Effector memory CD8-positive, alpha-beta T cell (primary cell): Measurements from ENCODE around the gene GMEB2.
"Not testable (repeated sequence)": the region's sequence is repeated elsewhere in the genome, so short reads cannot be mapped to it uniquely, and the experiment has no call there.

ENCODE experiments used
- ATAC-seq: fragments of 150-1000 bp; cut with Tn5 transposase; replicated peaks from 2 replicates; pipeline ENCODE4 v1.10.0; 2021; ENCODE audit warnings: mild to moderate bottlenecking, moderate library complexity
- DNase-seq, 3 experiments: peaks; one replicate each; pipeline ENCODE4 v3.0.0; 2021
- H3K27ac Mint-ChIP-seq, 2 donors: one replicate each; pipeline ENCODE4 v1.8.0; 2022; ENCODE audit warnings: mild to moderate bottlenecking in 2 of 2, mixed read lengths in 2 of 2, moderate library complexity in 2 of 2
- H3K27me3 Mint-ChIP-seq, 2 donors: one replicate each; pipeline ENCODE4 v1.8.0; 2022; ENCODE audit warnings: mixed read lengths in 2 of 2
- H3K36me3 Mint-ChIP-seq: one replicate; pipeline ENCODE4 v1.8.0; 2022; ENCODE audit warnings: mild to moderate bottlenecking, moderate library complexity, mixed read lengths; ENCODE audit not compliant: insufficient read depth
- H3K4me1 Mint-ChIP-seq, 2 donors: one replicate each; pipeline ENCODE4 v1.8.0; 2022; ENCODE audit warnings: low read depth in 2 of 2, mixed read lengths in 2 of 2
- H3K4me3 Mint-ChIP-seq, 2 donors: one replicate each; pipeline ENCODE4 v1.8.0; 2022; ENCODE audit warnings: mild to moderate bottlenecking in 2 of 2, mixed read lengths in 2 of 2, moderate library complexity in 2 of 2
- H3K9me3 Mint-ChIP-seq, 2 donors: one replicate each; pipeline ENCODE4 v1.8.0; 2022; ENCODE audit warnings: mixed read lengths in 2 of 2
- total RNA-seq, 9 experiments: gene quantifications; one replicate each; lab custom pipeline; 2026; lab: John Stamatoyannopoulos, UW

Gene GMEB2, protein sequence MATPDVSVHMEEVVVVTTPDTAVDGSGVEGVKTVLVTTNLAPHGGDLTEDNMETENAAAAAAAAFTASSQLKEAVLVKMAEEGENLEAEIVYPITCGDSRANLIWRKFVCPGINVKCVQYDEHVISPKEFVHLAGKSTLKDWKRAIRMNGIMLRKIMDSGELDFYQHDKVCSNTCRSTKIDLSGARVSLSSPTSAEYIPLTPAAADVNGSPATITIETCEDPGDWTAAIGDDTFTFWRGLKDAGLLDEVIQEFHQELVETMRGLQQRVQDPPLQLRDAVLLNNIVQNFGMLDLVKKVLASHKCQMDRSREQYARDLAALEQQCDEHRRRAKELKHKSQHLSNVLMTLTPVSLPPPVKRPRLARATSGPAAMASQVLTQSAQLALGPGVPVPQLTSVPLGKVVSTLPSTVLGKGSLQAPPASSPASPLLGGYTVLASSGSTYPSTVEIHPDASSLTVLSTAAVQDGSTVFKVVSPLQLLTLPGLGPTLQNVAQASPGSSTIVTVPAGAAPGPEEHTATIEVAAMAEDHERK
- total RNA-seq, result 35.3 to 73.2 (median 38.8) reads per million in 9 experiments

DNA sequence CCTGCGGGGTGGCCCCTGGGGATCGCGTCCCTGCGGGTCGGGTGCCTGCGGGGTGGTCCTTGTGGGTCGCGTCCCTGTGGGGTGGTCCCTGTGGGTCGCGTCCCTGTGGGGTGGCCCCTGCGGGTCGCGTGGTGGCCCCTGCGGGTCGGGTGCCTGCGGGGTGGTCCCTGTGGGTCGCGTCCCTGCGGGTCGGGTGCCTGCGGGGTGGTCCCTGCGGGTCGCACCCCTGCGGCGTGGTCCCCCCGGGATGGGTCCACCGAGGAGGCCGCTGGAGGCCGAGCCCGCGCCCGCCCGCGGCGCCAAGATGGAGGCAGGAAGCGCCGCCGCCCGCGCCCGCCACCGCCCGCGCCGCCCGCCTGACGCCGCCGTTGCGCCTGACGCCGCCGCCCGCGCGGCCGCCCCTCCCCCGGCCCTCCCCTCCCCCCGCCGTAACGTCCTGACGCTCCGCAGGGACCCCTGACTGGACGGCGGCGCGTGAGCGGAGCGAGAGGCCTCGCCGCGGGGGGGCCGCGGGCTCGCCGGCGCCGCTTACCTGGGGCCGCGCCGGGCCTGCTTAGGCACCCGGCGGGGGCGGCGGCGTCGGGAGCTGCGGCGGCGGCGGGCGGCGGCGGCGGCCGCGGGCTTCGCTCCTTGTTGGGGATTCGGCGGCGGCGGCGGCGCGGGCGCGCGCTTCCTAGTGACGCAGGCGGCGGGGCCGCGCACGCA, at the start of gene GMEB2:
Gene GMEB2 (minus strand): TSS at position 678 of the 705 bp plus-strand sequence. CDS start 7,704 bp downstream, outside the sequence.
- Mint-ChIP-seq H3K36me3 (peaks cover 33% of the 10 kb centered on the region), H3K9me3 (no peaks in the 10 kb centered on the region), H3K4me1 (peaks cover 27 to 32% of the 10 kb centered on the region in 2 donors), H3K27ac (peak within 1 kb of the TSS; percentile 93 to 94), H3K4me3 (peak within 1 kb of the TSS; percentile 91 to 98), H3K27me3 (no peaks in the 10 kb centered on the region)
- peak; percentile 43 for ATAC-seq
- DNase-seq, result peak in 2 of 3 experiments; percentile 34 to 50

GRCh38 chr20:63675681-63676368, 48.9 kb upstream of the GMEB2 start:
- Mint-ChIP-seq H3K4me3 (no peak overlapping the region), H3K9me3 (no peaks in the 10 kb centered on the region)

DNA sequence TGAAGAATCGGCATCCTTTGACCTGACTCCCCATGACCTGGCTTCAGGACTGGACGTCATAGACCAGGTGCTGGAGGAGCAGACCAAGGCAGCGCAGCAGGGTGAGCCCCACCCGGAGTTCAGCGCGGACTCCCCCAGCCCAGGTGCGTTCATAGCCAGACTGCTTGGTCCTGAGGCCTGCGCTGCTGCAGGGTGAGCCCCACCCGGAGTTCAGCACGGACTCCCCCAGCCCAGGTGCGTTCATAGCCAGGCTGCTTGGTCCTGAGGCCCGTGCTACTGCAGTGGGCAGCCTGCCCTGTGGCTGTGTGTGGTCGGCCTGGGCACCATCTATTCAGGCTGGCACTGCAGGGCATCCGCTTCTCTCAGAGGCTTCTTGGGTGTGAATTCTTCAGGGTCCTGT, 47.0 kb upstream of the GMEB2 start:
- Mint-ChIP-seq H3K36me3 (peaks cover 11% of the 10 kb centered on the region), H3K9me3 (no peaks in the 10 kb centered on the region), H3K27ac (no peak overlapping the region), H3K4me3 (no peak overlapping the region), H3K27me3 (no peaks in the 10 kb centered on the region), H3K4me1 (no peaks in the 10 kb centered on the region)
- ATAC-seq (no peak), DNase-seq (no peak)

More at GRCh38 chr20:63675681-63676368, 48.9 kb upstream of the GMEB2 start:
- peaks cover 15% of the 10 kb centered on the region for H3K36me3 Mint-ChIP-seq
- H3K27me3 Mint-ChIP-seq, result no peaks in the 10 kb centered on the region
- H3K27ac Mint-ChIP-seq, result no peak overlapping the region
- ATAC-seq (no peak), DNase-seq (no peak)
- H3K4me1 Mint-ChIP-seq, result no peaks in the 10 kb centered on the region

- no peak overlapping the region for H3K27ac Mint-ChIP-seq
- peaks cover 9% of the 10 kb centered on the region for H3K36me3 Mint-ChIP-seq
- no peak for DNase-seq
- no peaks in the 10 kb centered on the region for H3K9me3 Mint-ChIP-seq
- H3K27me3 Mint-ChIP-seq, result no peaks in the 10 kb centered on the region
- H3K4me3 Mint-ChIP-seq, result no peak overlapping the region
- no peaks in the 10 kb centered on the region for H3K4me1 Mint-ChIP-seq
- ATAC-seq, result no peak
Observed at GRCh38 chr20:63672666-63673065, 45.8 kb upstream of the GMEB2 start.

GRCh38 chr20:63671695-63672094, 44.8 kb upstream of the GMEB2 start:
- not testable (repeated sequence) for H3K27ac Mint-ChIP-seq, H3K4me3 Mint-ChIP-seq, ATAC-seq, H3K4me1 Mint-ChIP-seq, H3K9me3 Mint-ChIP-seq, DNase-seq, H3K27me3 Mint-ChIP-seq
- peaks cover 14% of the 10 kb centered on the region for H3K36me3 Mint-ChIP-seq

DNA sequence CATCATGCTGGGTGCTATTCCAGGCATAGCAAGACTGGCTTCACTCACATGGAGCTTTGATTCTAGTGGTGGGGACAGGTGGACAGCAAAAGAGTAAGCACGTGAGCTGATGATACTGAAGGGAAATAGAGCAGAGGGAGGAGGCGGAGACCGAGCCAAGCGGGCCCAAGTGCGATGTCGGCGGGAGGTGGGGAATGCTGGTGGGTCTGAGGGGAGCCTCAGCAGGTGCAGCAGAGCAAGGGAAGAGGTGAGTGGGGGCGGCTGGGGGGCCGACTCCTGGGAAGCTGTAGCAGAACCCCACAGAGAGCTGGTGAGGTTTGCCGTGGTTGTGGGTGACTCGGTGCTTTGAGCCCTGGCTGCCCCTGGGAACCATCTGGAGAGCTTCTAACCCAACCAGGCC, 41.5 kb upstream of the GMEB2 start:
- Mint-ChIP-seq H3K27ac (no peak overlapping the region), H3K36me3 (peaks cover 15% of the 10 kb centered on the region), H3K4me3 (no peak overlapping the region), H3K27me3 (no peaks in the 10 kb centered on the region), H3K9me3 (no peaks in the 10 kb centered on the region), H3K4me1 (no peaks in the 10 kb centered on the region)
- DNase-seq (no peak), ATAC-seq (no peak)

DNA sequence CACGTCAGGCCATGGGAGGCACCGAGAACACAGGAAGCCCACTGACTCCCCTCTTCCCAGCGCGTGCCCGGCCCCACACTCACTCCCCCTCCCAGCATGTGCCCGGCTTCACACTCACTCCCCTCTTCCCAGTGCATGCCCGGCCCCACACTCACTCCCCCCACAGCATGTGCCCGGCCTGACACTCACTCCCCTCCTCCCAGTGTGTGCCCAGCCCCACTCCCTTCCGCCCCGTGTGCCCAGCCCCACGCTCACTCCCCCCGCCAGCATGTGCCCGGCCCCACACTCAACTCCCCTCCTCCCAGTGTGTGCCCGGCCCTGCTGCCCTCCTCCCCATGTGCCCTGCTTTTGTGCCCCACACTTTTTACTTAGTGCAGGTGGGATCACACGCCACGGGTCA, 41.0 kb upstream of the GMEB2 start:
- no peaks in the 10 kb centered on the region for H3K27me3 Mint-ChIP-seq
- H3K4me3 Mint-ChIP-seq, result no peak overlapping the region
- no peak for ATAC-seq

GRCh38 chr20:63665708-63666107, 38.8 kb upstream of the GMEB2 start:
- DNase-seq, result no peak
- ATAC-seq, result no peak
- Mint-ChIP-seq H3K4me1 (no peaks in the 10 kb centered on the region), H3K4me3 (no peak overlapping the region), H3K36me3 (peaks cover 16% of the 10 kb centered on the region), H3K27ac (peak overlapping the region in 1 of 2 donors; percentile 82), H3K9me3 (no peaks in the 10 kb centered on the region), H3K27me3 (no peaks in the 10 kb centered on the region)

More for the DNA sequence above, 41.0 kb upstream of the GMEB2 start:
- no peaks in the 10 kb centered on the region for H3K4me1 Mint-ChIP-seq
- H3K27ac Mint-ChIP-seq, result no peak overlapping the region
- H3K36me3 Mint-ChIP-seq, result peaks cover 15% of the 10 kb centered on the region
- H3K9me3 Mint-ChIP-seq, result no peaks in the 10 kb centered on the region
- DNase-seq, result no peak

GRCh38 chr20:63664861-63665594, 38.1 kb upstream of the GMEB2 start:
- Mint-ChIP-seq H3K36me3 (peaks cover 16% of the 10 kb centered on the region), H3K4me1 (peaks cover 2 to 6% of the 10 kb centered on the region in 2 donors), H3K4me3 (no peak overlapping the region), H3K27me3 (no peaks in the 10 kb centered on the region), H3K27ac (no peak overlapping the region), H3K9me3 (no peaks in the 10 kb centered on the region)
- DNase-seq (no peak), ATAC-seq (no peak)

DNA sequence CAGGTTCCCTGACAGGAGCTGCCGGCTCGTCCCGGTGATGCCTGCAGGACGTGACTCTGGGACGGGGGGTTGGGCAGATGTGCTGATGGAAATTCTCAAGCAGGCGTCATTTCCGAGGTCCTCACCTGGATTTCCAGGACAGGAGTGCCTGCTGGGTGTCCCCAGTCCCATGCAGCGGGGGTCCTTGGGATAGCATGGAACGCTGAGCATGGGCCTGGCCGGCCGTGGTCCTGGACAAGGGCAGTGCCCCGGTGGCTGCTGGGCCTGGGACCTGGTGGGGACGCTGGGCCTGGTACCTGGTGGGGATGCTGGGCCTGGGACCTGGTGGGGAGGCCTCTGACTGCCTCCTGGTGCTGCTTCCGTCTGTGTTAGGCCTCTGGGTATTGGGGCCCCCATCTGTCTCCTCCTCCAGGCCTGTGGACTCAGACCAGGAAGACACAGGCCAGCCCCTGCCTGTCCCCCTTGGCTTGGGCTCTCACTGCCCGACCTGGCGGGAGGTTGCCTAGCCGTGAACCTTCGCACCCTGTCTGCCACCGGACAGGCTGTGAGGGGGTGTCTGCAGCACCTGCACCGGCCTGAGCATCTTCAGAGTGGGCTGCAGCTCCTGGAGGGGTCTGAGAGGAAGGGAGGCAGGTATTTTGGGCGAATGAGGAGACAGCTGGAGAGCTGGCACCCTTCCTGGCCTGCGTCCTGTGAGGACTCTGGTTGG, 37.4 kb upstream of the GMEB2 start:
- no peak overlapping the region for H3K27ac Mint-ChIP-seq
- no peak for DNase-seq
- H3K4me3 Mint-ChIP-seq, result no peak overlapping the region
- ATAC-seq, result no peak
- H3K27me3 Mint-ChIP-seq, result no peaks in the 10 kb centered on the region
- H3K9me3 Mint-ChIP-seq, result no peaks in the 10 kb centered on the region
- peaks cover 16% of the 10 kb centered on the region for H3K36me3 Mint-ChIP-seq
- peaks cover 7 to 13% of the 10 kb centered on the region in 2 donors for H3K4me1 Mint-ChIP-seq

- Mint-ChIP-seq H3K27ac (no peak overlapping the region), H3K27me3 (no peaks in the 10 kb centered on the region), H3K9me3 (no peaks in the 10 kb centered on the region), H3K4me1 (peaks cover 15 to 16% of the 10 kb centered on the region in 2 donors), H3K36me3 (peaks cover 19% of the 10 kb centered on the region), H3K4me3 (no peak overlapping the region)
- ATAC-seq (no peak), DNase-seq (no peak)
Observed at GRCh38 chr20:63663332-63664066, 36.6 kb upstream of the GMEB2 start.

DNA sequence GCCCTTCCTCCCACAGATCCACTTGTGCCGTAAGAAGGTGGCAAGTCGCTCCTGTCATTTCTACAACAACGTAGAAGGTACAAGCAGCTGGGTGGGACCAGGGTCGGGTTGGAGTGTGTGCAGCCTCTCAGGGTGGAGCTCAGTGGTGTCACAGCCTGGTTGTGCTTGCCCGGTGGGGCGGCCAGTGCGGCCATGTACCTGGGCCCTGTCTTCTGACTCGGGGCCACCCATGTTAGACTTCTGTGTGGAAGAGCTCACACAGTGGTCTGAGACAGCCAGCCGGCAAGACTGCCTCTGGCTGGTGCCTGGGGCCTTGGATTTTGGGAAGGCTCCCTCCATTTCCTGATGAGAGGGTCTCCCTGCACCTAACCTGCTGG, 35.9 kb upstream of the GMEB2 start:
- DNase-seq, result no peak
- no peaks in the 10 kb centered on the region for H3K9me3 Mint-ChIP-seq
- peaks cover 24% of the 10 kb centered on the region for H3K36me3 Mint-ChIP-seq
- H3K4me3 Mint-ChIP-seq, result no peak overlapping the region
- ATAC-seq, result no peak
- H3K27me3 Mint-ChIP-seq, result no peaks in the 10 kb centered on the region
- peaks cover 20 to 22% of the 10 kb centered on the region in 2 donors for H3K4me1 Mint-ChIP-seq
- no peak overlapping the region for H3K27ac Mint-ChIP-seq
